GM13976 (cell line): Measurements from ENCODE around the gene CPXM2.

Experiments used
- DNase-seq: peaks from one replicate; pipeline ENCODE4 v3.0.0; 2012; ENCODE audit warnings: low spot score
- CTCF ChIP-seq: IDR thresholded peaks from 2 replicates; pipeline ENCODE4 v1.5.1; 2012; ENCODE audit warnings: borderline replicate concordance, mild to moderate bottlenecking; ENCODE audit not compliant: insufficient read depth; ENCODE audit errors: extremely low read depth, missing control alignments, control extremely low read depth
- in situ Hi-C: fragments of 300-500 bp; cut with MboI; formaldehyde crosslinking; loops from one replicate; pipeline ENCODE4 v1.12.0; 2022; ENCODE audit warnings: low sequenced_read_pairs, mixed read lengths, inconsistent platforms; ENCODE audit not compliant: unreplicated experiment

CPXM2 gene

GRCh38 chr10:123724747-123725146 lies 166.9 kb downstream of the CPXM2 start:
- in situ Hi-C loops: no loop called here

GRCh38 chr10:123722351-123722750 lies 169.3 kb downstream of the CPXM2 start:
- DNase-seq: no peak
- no peak for TF ChIP-seq CTCF
- in situ Hi-C loops: no loop called here

More at GRCh38 chr10:123724747-123725146, 166.9 kb downstream of the CPXM2 start:
- TF ChIP-seq CTCF: no peak
- no peak for DNase-seq

GRCh38 chr10:123721441-123722049 lies 170.1 kb downstream of the CPXM2 start:
- no peak for DNase-seq
- in situ Hi-C loops: no loop called here
- no peak for TF ChIP-seq CTCF

GRCh38 chr10:123720536-123720935 lies 171.1 kb downstream of the CPXM2 start:
- in situ Hi-C loops: no loop called here
- no peak for DNase-seq
- TF ChIP-seq CTCF: no peak

GRCh38 chr10:123718544-123719060 lies 173.0 kb downstream of the CPXM2 start:
- DNase-seq: no peak
- in situ Hi-C loops: no loop called here
- TF ChIP-seq CTCF: no peak

GRCh38 chr10:123717336-123717735 lies 174.3 kb downstream of the CPXM2 start:
- TF ChIP-seq CTCF: no peak
- no peak for DNase-seq
- in situ Hi-C loops: no loop called here
